H1 (cell line): Measurements from ENCODE around the gene FBXO11. TPM values are rescaled to one million over a fixed set of nuclear protein-coding genes. Genes with fewer than 3 reads are reported as not detected.

Experiments
- CTCF ChIA-PET: fragments of 300-600 bp; sonication (Branson Sonifier 250); formaldehyde crosslinking; loops from one replicate; lab custom pipeline; 2021; ENCODE audit not compliant: partially characterized antibody; lab: Charles Lee
- POLR2A ChIA-PET: fragments of 300-600 bp; sonication (Branson Sonifier 250); formaldehyde crosslinking; loops from one replicate; lab custom pipeline; 2021; ENCODE audit warnings: inconsistent platforms; ENCODE audit not compliant: partially characterized antibody; lab: Charles Lee
- DNase-seq, 2 experiments: peaks; one replicate each; pipeline versions ENCODE4 v3.0.0 to v3.0.0-alpha.2; 2010 to 2022; ENCODE audit warnings: low spot score in 2 of 2, low read depth in 1 of 2, mixed read lengths in 1 of 2
- FAIRE-seq: peaks from 2 replicates; lab custom pipeline; 2011; peaks lifted over from hg19 to GRCh38; lab: Jason Lieb, UNC
- H2AFZ ChIP-seq: 2 replicates; pipeline ENCODE4 v1.8.1; 2012; ENCODE audit warnings: low read length, inconsistent platforms
- H2AK5ac ChIP-seq: 2 replicates; pipeline ENCODE4 v1.6.1; 2013; ENCODE audit warnings: low read depth, low read length
- H2BK120ac ChIP-seq: replicated peaks from 2 replicates; pipeline ENCODE3; 2013; ENCODE audit warnings: low read depth, low read length, inconsistent platforms
- H2BK12ac ChIP-seq: 2 replicates; pipeline ENCODE4 v1.6.1; 2013; ENCODE audit warnings: low read depth, low read length
- H2BK15ac ChIP-seq: 2 replicates; pipeline ENCODE4 v1.6.1; 2013; ENCODE audit warnings: low read length
- H2BK20ac ChIP-seq: 2 replicates; pipeline ENCODE4 v1.6.1; 2013; ENCODE audit warnings: low read length
- H2BK5ac ChIP-seq: 2 replicates; pipeline ENCODE4 v1.6.1; 2013; ENCODE audit warnings: low read depth, low read length
- H3K14ac ChIP-seq: 2 replicates; pipeline ENCODE4 v1.6.1; 2013; ENCODE audit warnings: inconsistent platforms; ENCODE audit not compliant: insufficient read length
- H3K18ac ChIP-seq: 2 replicates; pipeline ENCODE4 v1.6.1; 2013; ENCODE audit warnings: low read length; ENCODE audit errors: extremely low read depth
- H3K23ac ChIP-seq: 2 replicates; pipeline ENCODE4 v1.6.1; 2013; ENCODE audit warnings: inconsistent platforms; ENCODE audit not compliant: insufficient read length
- H3K23me2 ChIP-seq: 2 replicates; pipeline ENCODE4 v1.6.1; 2013; ENCODE audit warnings: low read depth, low read length
- H3K27ac ChIP-seq: 2 replicates; pipeline ENCODE4 v1.6.1; 2011; ENCODE audit warnings: low read depth, low read length, inconsistent platforms
- H3K27me3 ChIP-seq, 4 experiments: replicated peaks in 1 of 4; 1 replicate in 1 of 4; 2 replicates in 3 of 4; pipeline versions ENCODE4 v1.6.1 to v1.8.1; 2011 to 2013; ENCODE audit warnings: low read length in 3 of 4, mild to moderate bottlenecking in 3 of 4, inconsistent platforms in 2 of 4, mixed read lengths in 2 of 4, moderate library complexity in 1 of 4; ENCODE audit not compliant: control insufficient read depth in 3 of 4, insufficient read depth in 3 of 4; ENCODE audit errors: extremely low read depth in 1 of 4
- H3K36me3 ChIP-seq, 4 experiments: 2 replicates each; pipeline versions ENCODE4 v1.6.1 to v1.8.1; 2011 to 2013; ENCODE audit warnings: mild to moderate bottlenecking in 4 of 4, low read length in 3 of 4, moderate library complexity in 2 of 4, control low read depth in 1 of 4, inconsistent platforms in 1 of 4; ENCODE audit not compliant: insufficient read depth in 4 of 4, control insufficient read depth in 2 of 4
- H3K4ac ChIP-seq: replicated peaks from 2 replicates; pipeline ENCODE3; 2013; ENCODE audit warnings: low read length, low read depth, mixed read lengths, inconsistent platforms; ENCODE audit not compliant: insufficient read length
- H3K4me1 ChIP-seq, 4 experiments: replicated peaks in 1 of 4; 1 replicate in 1 of 4; 2 replicates in 3 of 4; pipeline versions ENCODE4 v1.6.1 to v1.8.1; 2011 to 2013; ENCODE audit warnings: low read length in 3 of 4, inconsistent platforms in 2 of 4, mixed read lengths in 1 of 4; ENCODE audit not compliant: insufficient read depth in 4 of 4, control insufficient read depth in 3 of 4
- H3K4me2 ChIP-seq, 2 experiments: 2 replicates each; pipeline versions ENCODE4 v1.6.1 to v1.8.1; 2011 to 2013; ENCODE audit warnings: low read depth in 2 of 2, low read length in 2 of 2, control low read depth in 1 of 2, inconsistent platforms in 1 of 2, mild to moderate bottlenecking in 1 of 2; ENCODE audit not compliant: insufficient read depth in 1 of 2
- H3K4me3 ChIP-seq, 4 experiments: fragments of 200-600, 300-600 bp in 1 of 4; sonication (generic), shearing (Covaris generic), sonication (Bioruptor Twin) in 1 of 4; 2 replicates each; pipeline versions ENCODE4 v1.5.1 to v1.8.1; 2011 to 2016; ENCODE audit warnings: low read length in 4 of 4, low read depth in 3 of 4, control low read depth in 2 of 4, inconsistent platforms in 2 of 4, mild to moderate bottlenecking in 2 of 4, mixed read lengths in 1 of 4, moderate library complexity in 1 of 4; ENCODE audit not compliant: insufficient read depth in 2 of 4; ENCODE audit errors: extremely low read depth in 1 of 4
- H3K56ac ChIP-seq: replicated peaks from 2 replicates; pipeline ENCODE3; 2013; ENCODE audit warnings: low read depth, mild to moderate bottlenecking, mixed read lengths, low read length, inconsistent platforms; ENCODE audit not compliant: insufficient read length
- H3K79me1 ChIP-seq: 2 replicates; pipeline ENCODE4 v1.6.1; 2013; ENCODE audit warnings: low read depth, low read length, control low read depth
- H3K79me2 ChIP-seq, 2 experiments: 2 replicates each; pipeline versions ENCODE4 v1.6.1 to v1.8.1; 2012 to 2013; ENCODE audit warnings: low read length in 2 of 2, mild to moderate bottlenecking in 2 of 2, inconsistent platforms in 1 of 2; ENCODE audit not compliant: insufficient read depth in 2 of 2, control insufficient read depth in 1 of 2
- H3K9ac ChIP-seq, 4 experiments: replicated peaks in 1 of 4; 1 replicate in 1 of 4; 2 replicates in 3 of 4; pipeline versions ENCODE4 v1.6.1 to v1.8.1; 2011 to 2013; ENCODE audit warnings: low read depth in 3 of 4, low read length in 3 of 4, control low read depth in 2 of 4, mild to moderate bottlenecking in 2 of 4, moderate library complexity in 2 of 4, inconsistent platforms in 1 of 4; ENCODE audit errors: extremely low read depth in 1 of 4
- H3K9me3 ChIP-seq, 2 experiments: 2 replicates each; pipeline versions ENCODE4 v1.6.1 to v1.8.1; 2012 to 2013; ENCODE audit warnings: mild to moderate bottlenecking in 2 of 2, moderate library complexity in 2 of 2, control low read depth in 1 of 2, inconsistent platforms in 1 of 2, low read depth in 1 of 2, low read length in 1 of 2, mixed read lengths in 1 of 2; ENCODE audit not compliant: insufficient read depth in 2 of 2
- H4K20me1 ChIP-seq, 2 experiments: replicated peaks in 1 of 2; 2 replicates each; pipeline versions ENCODE3 to v1.8.1; 2011 to 2013; ENCODE audit warnings: inconsistent platforms in 2 of 2, low read length in 2 of 2, mild to moderate bottlenecking in 1 of 2; ENCODE audit not compliant: insufficient read depth in 2 of 2, control insufficient read depth in 1 of 2
- H4K5ac ChIP-seq: 2 replicates; pipeline ENCODE4 v1.6.1; 2013; ENCODE audit warnings: low read length, low read depth, mixed read lengths, inconsistent platforms; ENCODE audit not compliant: insufficient read length
- H4K8ac ChIP-seq: 2 replicates; pipeline ENCODE4 v1.8.0; 2013; ENCODE audit warnings: mild to moderate bottlenecking, moderate library complexity, low read length, inconsistent platforms; ENCODE audit not compliant: insufficient read depth; ENCODE audit errors: extremely low read depth
- H4K91ac ChIP-seq: replicated peaks from 2 replicates; pipeline ENCODE3; 2013; ENCODE audit warnings: low read length, mixed read lengths, inconsistent platforms; ENCODE audit not compliant: insufficient read length
- BACH1 ChIP-seq: IDR thresholded peaks from 2 replicates; pipeline ENCODE4 v1.6.1; 2012; ENCODE audit warnings: low read length, improper control_type of control experiment
- BCL11A ChIP-seq, 2 experiments: IDR thresholded peaks; one replicate each; pipeline ENCODE4 v1.6.1; 2011; ENCODE audit warnings: low read depth in 2 of 2, low read length in 2 of 2, mild to moderate bottlenecking in 2 of 2
- CBX5 ChIP-seq: fragments of 300-800, 300-1000 bp; sonication (generic); IDR thresholded peaks from 2 replicates; pipeline ENCODE4 v1.7.1; 2016; ENCODE audit warnings: antibody characterized with exemption, low read length, low read depth
- CTBP2 ChIP-seq: IDR thresholded peaks from 2 replicates; pipeline ENCODE4 v1.7.0; 2011; ENCODE audit warnings: borderline replicate concordance, mild to moderate bottlenecking, moderate library complexity, mixed read lengths, low read length; ENCODE audit not compliant: insufficient read depth, insufficient read length
- EGR1 ChIP-seq: IDR thresholded peaks from 2 replicates; pipeline ENCODE4 v1.6.1; 2011; ENCODE audit warnings: low read depth, low read length, borderline replicate concordance
- HDAC2 ChIP-seq, 2 experiments: fragments of 300-600 bp in 1 of 2; sonication (generic) in 1 of 2; IDR thresholded peaks; 2 replicates each; pipeline ENCODE4 v1.6.1; 2011 to 2012; ENCODE audit warnings: low read depth in 2 of 2, low read length in 2 of 2, mild to moderate bottlenecking in 2 of 2, moderate library complexity in 2 of 2, borderline replicate concordance in 1 of 2, inconsistent platforms in 1 of 2
- JUND ChIP-seq: IDR thresholded peaks from 2 replicates; pipeline ENCODE4 v1.6.1; 2011; ENCODE audit warnings: mild to moderate bottlenecking, improper control_type of control experiment, low read length
- KDM4A ChIP-seq: IDR thresholded peaks from one replicate; pipeline ENCODE4 v1.7.1; 2012; ENCODE audit warnings: low read depth, mild to moderate bottlenecking, moderate library complexity, low read length, inconsistent platforms; ENCODE audit not compliant: severe bottlenecking
- KDM5A ChIP-seq: fragments of 200-600 bp; IDR thresholded peaks from 2 replicates; pipeline ENCODE4 v1.7.1; 2012; ENCODE audit warnings: mild to moderate bottlenecking, low read length, inconsistent platforms, mixed read lengths
- MAFK ChIP-seq: IDR thresholded peaks from 2 replicates; pipeline ENCODE4 v1.6.1; 2012; ENCODE audit warnings: low read depth, mild to moderate bottlenecking, improper control_type of control experiment, low read length
- RBBP5 ChIP-seq: IDR thresholded peaks from 2 replicates; pipeline ENCODE4 v1.7.1; 2012; ENCODE audit warnings: low read depth, mild to moderate bottlenecking, inconsistent platforms, low read length, moderate library complexity, borderline replicate concordance
- SIN3A ChIP-seq, 2 experiments: IDR thresholded peaks in 1 of 2; conservative IDR thresholded peaks in 1 of 2; 2 replicates each; pipeline ENCODE4 v1.6.1; 2011 to 2012; ENCODE audit warnings: low read length in 2 of 2, improper control_type of control experiment in 1 of 2, low read depth in 1 of 2, mild to moderate bottlenecking in 1 of 2
- SUZ12 ChIP-seq: fragments of 200-600 bp; sonication (generic); IDR thresholded peaks from 2 replicates; pipeline ENCODE4 v1.6.1; 2012; ENCODE audit warnings: mild to moderate bottlenecking, inconsistent platforms, low read length, moderate library complexity, mixed read lengths
- WGBS, 2 experiments: shearing (Covaris generic) in 1 of 2; methylation state at CpG; one replicate each; pipeline versions ENCODE4 v1.1.6 to v1.1.7; 2013 to 2015; ENCODE audit warnings: low lambda C conversion rate in 2 of 2, mixed read lengths in 2 of 2, inconsistent platforms in 1 of 2, low coverage in 1 of 2, missing lambda C conversion rate in 1 of 2; ENCODE audit not compliant: insufficient replicate concordance in 2 of 2, insufficient coverage in 1 of 2, insufficient read length in 1 of 2; ENCODE audit errors: extremely low coverage in 1 of 2, missing lambda C conversion rate in 1 of 2; 5-methylcytosine and 5-hydroxymethylcytosine counted together
- polyA plus RNA-seq, 7 experiments: library from polyadenylated mRNA; depleted of rRNA in 3 of 7; stranded (reverse) in 5 of 7; unstranded in 2 of 7; fragments of >200 nt in 5 of 7; fragments of 200-250 nt in 2 of 7; gene quantifications; 1 replicate in 5 of 7; 2 replicates in 1 of 7; 4 replicates in 1 of 7; pipeline versions ENCODE4 v1.2.1 to v1.2.3, GENCODE V29; 2011 to 2013; ENCODE audit warnings: missing spikeins in 2 of 7, mixed read lengths in 2 of 7
- total RNA-seq: library from RNA; stranded (reverse); fragmentation: NEBNext Ultra II Directional; extraction: Animal tissue kit (Norgen Biotek cat#: 25700); gene quantifications from 2 replicates; pipeline ENCODE4 v1.2.1, GENCODE V29; 2021

FBXO11 gene
- total and polyA plus RNA-seq, 2 of the 8 experiments (the other 6 are each of a cell fraction or from before 2014, with no cell fraction given) = 21.7 to 57.3 TPM

DNA sequence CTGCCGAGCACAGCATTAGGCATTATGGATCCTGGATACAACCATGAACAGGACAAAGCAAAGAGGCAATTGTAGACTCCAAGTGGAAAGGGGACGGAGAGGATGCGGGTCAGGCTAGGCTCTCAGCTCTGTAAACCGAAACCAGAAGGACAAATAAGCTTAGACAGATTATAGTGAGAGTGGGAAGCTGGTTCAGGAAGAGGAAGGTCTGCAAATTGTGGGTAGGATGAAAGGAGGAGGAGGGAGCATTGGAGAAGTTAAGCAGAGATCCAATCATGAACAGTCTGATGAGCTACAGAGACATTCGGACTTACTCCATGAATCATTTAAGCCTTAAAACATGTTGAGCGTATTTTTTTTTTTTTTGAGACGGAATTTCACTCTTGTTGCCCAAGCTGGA lies 120.3 kb downstream of the FBXO11 start:
- 84% methylated on average over 7 of the region's 7 CpGs; no CpG with 5 or more reads in 1 of the 2 experiments for WGBS, 2 experiments
- Histone ChIP-seq H3K18ac (no peak overlapping the region; the same call in 1 of the 2 replicates), H3K4ac (no peak overlapping the region), H2BK12ac (no peak overlapping the region), H4K91ac (no peak overlapping the region), H3K79me2 (peaks cover 46 to 70% of the 10 kb centered on the region in 2 experiments), H2BK15ac (no peak overlapping the region), H3K4me3 (peak overlapping the region in 1 of 4 experiments; percentile 98; a peak in 2 of 8 replicates), H4K5ac (no peak overlapping the region), H3K27me3 (no peaks in the 10 kb centered on the region), H3K36me3 (peaks cover 0 to 23% (median 2%) of the 10 kb centered on the region in 4 experiments; a peak in 5 of 8 replicates), H4K20me1 (peaks cover 34 to 46% of the 10 kb centered on the region in 2 experiments), H2AK5ac (no peak overlapping the region), H3K56ac (no peak overlapping the region), H2BK5ac (no peak overlapping the region), H3K23ac (no peak overlapping the region), H3K23me2 (peaks cover 9% of the 10 kb centered on the region), H3K27ac (no peak overlapping the region), H3K14ac (no peak overlapping the region), H3K4me1 (peaks cover 0 to 8% (median 2%) of the 10 kb centered on the region in 4 experiments; a peak in 4 of 7 replicates), H3K4me2 (peak overlapping the region; percentile 15 to 89; a peak in 3 of 4 replicates), H2BK120ac (no peak overlapping the region), H2AFZ (no peak overlapping the region), H3K79me1 (peaks cover 2% of the 10 kb centered on the region; the same call in 1 of the 2 replicates), H4K8ac (no peak overlapping the region), H3K9ac (no peak overlapping the region), H3K9me3 (no peaks in the 10 kb centered on the region), H2BK20ac (no peak overlapping the region)
- CTCF ChIA-PET = interaction anchor here (0.6 kb wide), 1 partner anchor 12 kb away, joined by 4 read pairs; no protein-coding TSS in a partner anchor
- POLR2A ChIA-PET = interaction anchor here (0.5 to 1.9 kb wide), 3 partner anchors 11 to 628 kb away, joined by 3 to 6 read pairs (median 3); no protein-coding TSS in a partner anchor
- DNase-seq = no peak
- no peak for FAIRE-seq
- no peak for TF ChIP-seq CBX5
- no peak for TF ChIP-seq MAFK
- no peak for TF ChIP-seq HDAC2 (IDR thresholded peaks at IDR 0.05; ENCODE audit: borderline replicate concordance in 1 of 2, low read depth in 2 of 2, low read length in 2 of 2)
- TF ChIP-seq CTBP2 = no peak
- no peak for TF ChIP-seq SUZ12
- no peak for TF ChIP-seq BCL11A (IDR thresholded peaks at IDR 0.05; ENCODE audit: low read depth in 2 of 2, low read length in 2 of 2)
- TF ChIP-seq KDM5A = no peak
- TF ChIP-seq EGR1 = no peak
- no peak for TF ChIP-seq JUND
- TF ChIP-seq BACH1 = no peak
- no peak for TF ChIP-seq RBBP5
- TF ChIP-seq SIN3A (conservative IDR thresholded peaks at IDR 0.05 in 1 of 2, IDR thresholded peaks at IDR 0.05 in 1 of 2; ENCODE audit: low read depth in 1 of 2, low read length in 2 of 2) = no peak
- no peak for TF ChIP-seq KDM4A
